HEK293 (cell line): ENCODE data around the gene NFKB1.

Experiments used
- CTCF ChIA-PET: fragments of 350-600 bp; formaldehyde crosslinking; extraction: SDS; loops from one replicate; lab custom pipeline; 2021; ENCODE audit warnings: antibody characterized with exemption; lab: Yijun Ruan, JAX
- POLR2A ChIA-PET: fragments of 300-600 bp; formaldehyde crosslinking; extraction: SDS; loops from one replicate; lab custom pipeline; 2020; ENCODE audit warnings: antibody characterized with exemption, inconsistent platforms; lab: Yijun Ruan, JAX
- H3K27ac ChIP-seq: fragments of 200-500 bp; sonication (Bioruptor generic); 2 replicates; pipeline ENCODE4 v1.5.1; 2014; ENCODE audit warnings: low read depth, low read length, control low read depth, inconsistent platforms; ENCODE audit errors: extremely low read depth
- H3K36me3 ChIP-seq, 2 experiments: fragments of 200-500 bp in 1 of 2; sonication (Bioruptor generic) in 1 of 2; 1 replicate in 1 of 2; 2 replicates in 1 of 2; pipeline ENCODE4 v1.5.1; 2014 to 2017; ENCODE audit warnings: inconsistent platforms in 2 of 2, low read length in 2 of 2; ENCODE audit not compliant: control insufficient read depth in 2 of 2, insufficient read depth in 1 of 2
- H3K4me1 ChIP-seq: fragments of 200-500 bp; sonication (Bioruptor generic); 2 replicates; pipeline ENCODE4 v1.5.1; 2014; ENCODE audit warnings: mild to moderate bottlenecking, low read length, inconsistent platforms; ENCODE audit not compliant: control insufficient read depth, insufficient read depth
- H3K4me3 ChIP-seq: 2 replicates; pipeline ENCODE4 v1.5.1; 2011; ENCODE audit warnings: low read depth, mild to moderate bottlenecking, control low read depth, low read length, moderate library complexity
- H3K9me3 ChIP-seq: fragments of 200-500 bp; sonication (Bioruptor generic); 2 replicates; pipeline ENCODE4 v1.5.1; 2014; ENCODE audit warnings: low read depth, low read length, inconsistent platforms; ENCODE audit not compliant: control insufficient read depth, insufficient read depth
- GFI1B ChIP-seq: fragments of 450-650 bp; formaldehyde crosslinking; IDR thresholded peaks from 2 replicates; pipeline ENCODE4 v1.5.1; 2016; ENCODE audit warnings: missing biosample characterization, missing genetic modification characterization
- KLF7 ChIP-seq: fragments of 450-650 bp; formaldehyde crosslinking; IDR thresholded peaks from 2 replicates; pipeline ENCODE4 v1.5.1; 2016; ENCODE audit warnings: missing biosample characterization, missing genetic modification characterization, borderline replicate concordance
- MYNN ChIP-seq: fragments of 450-650 bp; formaldehyde crosslinking; IDR thresholded peaks from 2 replicates; pipeline ENCODE4 v1.5.1; 2016; ENCODE audit warnings: missing biosample characterization, missing genetic modification characterization, borderline replicate concordance
- PBX3 ChIP-seq: sonication (generic); formaldehyde crosslinking; IDR thresholded peaks from 2 replicates; pipeline ENCODE4 v1.8.1; 2022; ENCODE audit warnings: mild to moderate bottlenecking, moderate library complexity, missing genetic modification reagents
- SP3 ChIP-seq: fragments of 450-650 bp; formaldehyde crosslinking; IDR thresholded peaks from 2 replicates; pipeline ENCODE4 v1.5.1; 2016; ENCODE audit warnings: missing biosample characterization, missing genetic modification characterization
- TRIM28 ChIP-seq: IDR thresholded peaks from 2 replicates; pipeline ENCODE4 v1.6.1; 2011; ENCODE audit warnings: low read length, control low read depth, borderline replicate concordance
- ZBTB26 ChIP-seq: fragments of 450-650 bp; formaldehyde crosslinking; optimal IDR thresholded peaks from 2 replicates; pipeline ENCODE3; 2016; ENCODE audit warnings: missing biosample characterization, mild to moderate bottlenecking, missing genetic modification characterization
- ZFP69B ChIP-seq: fragments of 450-650 bp; formaldehyde crosslinking; IDR thresholded peaks from 2 replicates; pipeline ENCODE4 v1.5.1; 2016; ENCODE audit warnings: missing biosample characterization, missing genetic modification characterization
- ZNF121 ChIP-seq: fragments of 450-650 bp; formaldehyde crosslinking; IDR thresholded peaks from 2 replicates; pipeline ENCODE4 v1.5.1; 2016; ENCODE audit warnings: missing biosample characterization, missing genetic modification characterization
- ZNF146 ChIP-seq: fragments of 450-650 bp; formaldehyde crosslinking; IDR thresholded peaks from 2 replicates; pipeline ENCODE4 v1.5.1; 2016; ENCODE audit warnings: missing biosample characterization, missing genetic modification characterization
- ZNF184 ChIP-seq: fragments of 450-650 bp; IDR thresholded peaks from 2 replicates; pipeline ENCODE4 v1.5.1; 2018; ENCODE audit warnings: missing biosample characterization, mild to moderate bottlenecking, missing genetic modification characterization
- ZNF19 ChIP-seq: fragments of 450-650 bp; formaldehyde crosslinking; IDR thresholded peaks from 2 replicates; pipeline ENCODE4; 2016; ENCODE audit warnings: missing biosample characterization, missing genetic modification characterization, low read depth
- ZNF211 ChIP-seq: fragments of 450-650 bp; formaldehyde crosslinking; IDR thresholded peaks from 2 replicates; pipeline ENCODE4 v1.5.1; 2016; ENCODE audit warnings: low read depth, missing biosample characterization, missing genetic modification characterization
- ZNF214 ChIP-seq: fragments of 450-650 bp; formaldehyde crosslinking; IDR thresholded peaks from 2 replicates; pipeline ENCODE4 v1.5.1; 2017; ENCODE audit warnings: missing biosample characterization, mild to moderate bottlenecking, missing genetic modification characterization, borderline replicate concordance
- ZNF223 ChIP-seq: fragments of 450-650 bp; formaldehyde crosslinking; IDR thresholded peaks from 2 replicates; pipeline ENCODE4 v1.5.1; 2016; ENCODE audit warnings: missing biosample characterization, missing genetic modification characterization
- ZNF248 ChIP-seq: fragments of 450-650 bp; formaldehyde crosslinking; IDR thresholded peaks from 2 replicates; pipeline ENCODE4 v1.5.1; 2017; ENCODE audit warnings: missing biosample characterization, missing genetic modification characterization
- ZNF37A ChIP-seq: fragments of 450-650 bp; IDR thresholded peaks from 2 replicates; pipeline ENCODE4 v1.5.1; 2018; ENCODE audit warnings: missing biosample characterization, missing genetic modification characterization
- ZNF473 ChIP-seq: fragments of 450-650 bp; formaldehyde crosslinking; IDR thresholded peaks from 2 replicates; pipeline ENCODE4 v1.5.1; 2017; ENCODE audit warnings: missing biosample characterization, missing genetic modification characterization
- ZNF48 ChIP-seq: fragments of 450-650 bp; formaldehyde crosslinking; IDR thresholded peaks from 2 replicates; pipeline ENCODE4 v1.5.1; 2016; ENCODE audit warnings: missing biosample characterization, missing genetic modification characterization
- ZNF549 ChIP-seq: fragments of 450-650 bp; IDR thresholded peaks from 2 replicates; pipeline ENCODE4 v1.5.1; 2018; ENCODE audit warnings: missing biosample characterization, missing genetic modification characterization, mild to moderate bottlenecking, inconsistent platforms, moderate library complexity
- ZNF561 ChIP-seq: fragments of 450-650 bp; IDR thresholded peaks from 2 replicates; pipeline ENCODE4 v1.5.1; 2018; ENCODE audit warnings: missing biosample characterization, missing genetic modification characterization, borderline replicate concordance
- ZNF624 ChIP-seq: fragments of 450-650 bp; formaldehyde crosslinking; IDR thresholded peaks from 2 replicates; pipeline ENCODE4 v1.5.1; 2017; ENCODE audit warnings: missing biosample characterization, missing genetic modification characterization
- ZNF660 ChIP-seq: fragments of 450-650 bp; IDR thresholded peaks from 2 replicates; pipeline ENCODE4 v1.5.1; 2018; ENCODE audit warnings: missing biosample characterization, mild to moderate bottlenecking, missing genetic modification characterization
- ZNF670 ChIP-seq: fragments of 450-650 bp; formaldehyde crosslinking; IDR thresholded peaks from 2 replicates; pipeline ENCODE4 v1.5.1; 2016; ENCODE audit warnings: missing biosample characterization, missing genetic modification characterization, low read depth
- ZNF701 ChIP-seq: fragments of 450-650 bp; formaldehyde crosslinking; IDR thresholded peaks from 2 replicates; pipeline ENCODE4 v1.5.1; 2016; ENCODE audit warnings: missing biosample characterization, missing genetic modification characterization
- TF ChIP-seq, protein P1 (sequence below): fragments of 450-650 bp; formaldehyde crosslinking; IDR thresholded peaks from 2 replicates; pipeline ENCODE4 v1.5.1; 2016; ENCODE audit warnings: missing biosample characterization, missing genetic modification characterization
- TF ChIP-seq, protein P2 (sequence below): fragments of 450-650 bp; IDR thresholded peaks from 2 replicates; pipeline ENCODE4 v1.5.1; 2018; ENCODE audit warnings: missing biosample characterization, mild to moderate bottlenecking, missing genetic modification characterization

Gene NFKB1

DNA sequence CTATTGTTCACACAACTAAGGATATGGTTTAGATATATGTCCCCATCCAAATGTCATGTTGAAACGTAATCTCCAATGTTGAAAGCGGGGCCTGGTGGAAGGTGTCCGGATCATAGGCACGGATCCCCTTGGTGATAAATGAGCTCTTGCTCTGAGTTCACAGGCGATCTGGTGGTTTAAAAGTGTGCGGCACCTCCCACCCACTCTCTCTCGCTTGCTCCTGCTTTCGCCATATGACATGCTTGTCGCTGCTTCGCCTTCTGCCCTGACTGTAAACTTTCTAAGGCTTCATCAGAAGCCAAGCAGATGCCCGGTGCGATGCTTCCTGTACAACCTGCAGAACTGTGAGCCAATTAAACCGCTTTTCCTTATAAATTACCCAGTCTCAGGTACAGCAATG, 128.5 kb downstream of the NFKB1 start:
- ChIA-PET POLR2A (no interaction called here), CTCF (no interaction called here)

DNA sequence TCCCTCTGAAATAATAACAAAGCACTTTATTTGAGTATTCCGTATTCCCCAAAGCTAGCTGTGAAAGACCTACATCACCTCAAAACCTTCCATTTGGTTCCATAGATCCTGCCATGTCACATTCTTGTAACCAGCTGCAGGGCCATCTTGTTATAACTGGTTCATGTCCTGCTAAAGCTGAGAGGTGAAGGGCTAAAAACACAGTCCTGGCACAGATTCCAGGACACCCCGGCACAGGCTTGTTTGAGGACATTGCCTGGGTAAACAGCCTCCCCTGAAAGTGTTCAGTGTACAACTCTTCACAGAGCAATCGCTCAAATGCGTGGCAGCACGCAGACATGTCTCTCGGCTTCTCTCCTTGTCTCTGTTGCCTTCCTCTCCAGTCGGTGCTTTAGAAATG, 130.5 kb downstream of the NFKB1 start:
- ChIA-PET POLR2A (no interaction called here), CTCF (interaction anchor here (1.0 kb wide), 1 partner anchor 201 kb away, joined by 3 read pairs; no protein-coding TSS in a partner anchor)
- H3K27ac ChIP-seq = no peak overlapping the region
- peaks cover 0 to 33% of the 10 kb centered on the region in 2 experiments; a peak in 1 of 3 replicates for H3K36me3 ChIP-seq
- TF ChIP-seq ZNF214 (tag by site-specific recombination) (no peak), SP3 (no peak), KLF7 (no peak), ZNF701 (tag by site-specific recombination) (no peak), GFI1B (tag by site-specific recombination) (no peak), MYNN (tag by site-specific recombination) (no peak), PBX3 (CRISPR knock-in tag) (no peak), ZNF670 (tag by site-specific recombination) (no peak), ZNF146 (tag by site-specific recombination) (no peak), ZNF211 (tag by site-specific recombination) (no peak), ZNF184 (no peak), ZNF549 (tag by site-specific recombination) (no peak)
- TF ChIP-seq, protein P1, sequence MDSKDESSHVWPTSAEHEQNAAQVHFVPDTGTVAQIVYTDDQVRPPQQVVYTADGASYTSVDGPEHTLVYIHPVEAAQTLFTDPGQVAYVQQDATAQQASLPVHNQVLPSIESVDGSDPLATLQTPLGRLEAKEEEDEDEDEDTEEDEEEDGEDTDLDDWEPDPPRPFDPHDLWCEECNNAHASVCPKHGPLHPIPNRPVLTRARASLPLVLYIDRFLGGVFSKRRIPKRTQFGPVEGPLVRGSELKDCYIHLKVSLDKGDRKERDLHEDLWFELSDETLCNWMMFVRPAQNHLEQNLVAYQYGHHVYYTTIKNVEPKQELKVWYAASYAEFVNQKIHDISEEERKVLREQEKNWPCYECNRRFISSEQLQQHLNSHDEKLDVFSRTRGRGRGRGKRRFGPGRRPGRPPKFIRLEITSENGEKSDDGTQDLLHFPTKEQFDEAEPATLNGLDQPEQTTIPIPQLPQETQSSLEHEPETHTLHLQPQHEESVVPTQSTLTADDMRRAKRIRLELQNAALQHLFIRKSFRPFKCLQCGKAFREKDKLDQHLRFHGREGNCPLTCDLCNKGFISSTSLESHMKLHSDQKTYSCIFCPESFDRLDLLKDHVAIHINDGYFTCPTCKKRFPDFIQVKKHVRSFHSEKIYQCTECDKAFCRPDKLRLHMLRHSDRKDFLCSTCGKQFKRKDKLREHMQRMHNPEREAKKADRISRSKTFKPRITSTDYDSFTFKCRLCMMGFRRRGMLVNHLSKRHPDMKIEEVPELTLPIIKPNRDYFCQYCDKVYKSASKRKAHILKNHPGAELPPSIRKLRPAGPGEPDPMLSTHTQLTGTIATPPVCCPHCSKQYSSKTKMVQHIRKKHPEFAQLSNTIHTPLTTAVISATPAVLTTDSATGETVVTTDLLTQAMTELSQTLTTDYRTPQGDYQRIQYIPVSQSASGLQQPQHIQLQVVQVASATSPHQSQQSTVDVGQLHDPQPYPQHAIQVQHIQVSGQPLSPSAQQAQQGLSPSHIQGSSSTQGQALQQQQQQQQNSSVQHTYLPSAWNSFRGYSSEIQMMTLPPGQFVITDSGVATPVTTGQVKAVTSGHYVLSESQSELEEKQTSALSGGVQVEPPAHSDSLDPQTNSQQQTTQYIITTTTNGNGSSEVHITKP (tag by site-specific recombination) = no peak
- peaks cover 4% of the 10 kb centered on the region for H3K4me1 ChIP-seq
- no peaks in the 10 kb centered on the region for H3K9me3 ChIP-seq
- H3K4me3 ChIP-seq = no peak overlapping the region

More for the DNA sequence above, 128.5 kb downstream of the NFKB1 start:
- TF ChIP-seq ZNF19 (tag by site-specific recombination) (no peak), ZNF561 (tag by site-specific recombination) (no peak), ZFP69B (no peak), ZNF473 (tag by site-specific recombination) (no peak), ZNF248 (tag by site-specific recombination) (no peak), TRIM28 (no peak), ZNF660 (tag by site-specific recombination) (no peak), ZNF624 (tag by site-specific recombination) (no peak), ZNF37A (tag by site-specific recombination) (no peak), ZBTB26 (tag by site-specific recombination) (no peak), ZNF48 (tag by site-specific recombination) (no peak), ZNF223 (tag by site-specific recombination) (no peak), ZNF121 (tag by site-specific recombination) (no peak)
- TF ChIP-seq, protein P2, sequence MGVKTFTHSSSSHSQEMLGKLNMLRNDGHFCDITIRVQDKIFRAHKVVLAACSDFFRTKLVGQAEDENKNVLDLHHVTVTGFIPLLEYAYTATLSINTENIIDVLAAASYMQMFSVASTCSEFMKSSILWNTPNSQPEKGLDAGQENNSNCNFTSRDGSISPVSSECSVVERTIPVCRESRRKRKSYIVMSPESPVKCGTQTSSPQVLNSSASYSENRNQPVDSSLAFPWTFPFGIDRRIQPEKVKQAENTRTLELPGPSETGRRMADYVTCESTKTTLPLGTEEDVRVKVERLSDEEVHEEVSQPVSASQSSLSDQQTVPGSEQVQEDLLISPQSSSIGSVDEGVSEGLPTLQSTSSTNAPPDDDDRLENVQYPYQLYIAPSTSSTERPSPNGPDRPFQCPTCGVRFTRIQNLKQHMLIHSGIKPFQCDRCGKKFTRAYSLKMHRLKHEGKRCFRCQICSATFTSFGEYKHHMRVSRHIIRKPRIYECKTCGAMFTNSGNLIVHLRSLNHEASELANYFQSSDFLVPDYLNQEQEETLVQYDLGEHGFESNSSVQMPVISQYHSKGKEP (tag by site-specific recombination) = no peak
- Histone ChIP-seq H3K4me1 (peaks cover 4% of the 10 kb centered on the region), H3K9me3 (no peaks in the 10 kb centered on the region), H3K27ac (no peak overlapping the region), H3K4me3 (no peak overlapping the region), H3K36me3 (peaks cover 0 to 19% of the 10 kb centered on the region in 2 experiments; a peak in 1 of 3 replicates)
